K562 (cell line): ENCODE measurements around the gene ARID5B. TPM values are rescaled to one million over a fixed set of nuclear protein-coding genes. Genes with fewer than 3 reads are reported as not detected.
A peak's percentile ranks its signal among the peaks of the same experiment; 100 is the strongest.

Experiments
- BRD9 ChIP-seq: fragments of 450-650 bp; IDR thresholded peaks from 2 replicates; pipeline ENCODE4 v1.6.1; 2018; ENCODE audit warnings: low read depth; ENCODE audit not compliant: partially characterized antibody
- CEBPB ChIP-seq: fragments of 450-650 bp; IDR thresholded peaks from 2 replicates; pipeline ENCODE4 v1.6.1; 2016; ENCODE audit warnings: missing genetic modification characterization, missing compliant biosample characterization
- EHMT2 ChIP-seq: fragments of 450-650 bp; IDR thresholded peaks from 2 replicates; pipeline ENCODE4 v1.6.1; 2018; ENCODE audit warnings: antibody characterized with exemption
- EP400 ChIP-seq: fragments of 450-650 bp; IDR thresholded peaks from 2 replicates; pipeline ENCODE4 v1.6.1; 2017; ENCODE audit warnings: antibody characterized with exemption, mild to moderate bottlenecking, moderate library complexity
- PHTF2 ChIP-seq: fragments of 250-450 bp; sonication (Bioruptor Pico); IDR thresholded peaks from 2 replicates; pipeline ENCODE4 v1.5.0; 2021; ENCODE audit warnings: mild to moderate bottlenecking
- PURB ChIP-seq: sonication (generic); formaldehyde crosslinking; IDR thresholded peaks from 2 replicates; pipeline ENCODE4 v1.9.0; 2021; ENCODE audit warnings: low read depth, mild to moderate bottlenecking, missing genetic modification reagents
- SMARCA4 ChIP-seq: fragments of 450-650 bp; IDR thresholded peaks from 2 replicates; pipeline ENCODE4 v1.6.1; 2016
- ZNF316 ChIP-seq: fragments of 450-650 bp; IDR thresholded peaks from 2 replicates; pipeline ENCODE4 v1.6.1; 2016
- polyA plus RNA-seq, 8 experiments: library from polyadenylated mRNA; depleted of rRNA in 4 of 8; stranded (reverse) in 5 of 8; unstranded in 3 of 8; fragments of >200 nt; fragmentation: Nextera tagmentation in 2 of 8; fragmentation: Illumina TruSeq in 1 of 8; extraction: Ambion mirVana in 2 of 8; extraction: Trizol in 1 of 8; gene quantifications; 2 replicates each; pipeline versions ENCODE4 v1.2.1 to v1.2.3, GENCODE V29; 2011 to 2014; ENCODE audit warnings: inconsistent platforms in 1 of 8, missing spikeins in 1 of 8
- total RNA-seq, 7 experiments: library from RNA; depleted of rRNA in 6 of 7; stranded (reverse); fragments of >200 nt in 6 of 7; fragmentation: Illumina TruSeq in 2 of 7; extraction: Trizol in 2 of 7; gene quantifications; 2 replicates each; pipeline versions ENCODE4 v1.2.1 to v1.2.3, GENCODE V29; 2011 to 2021; ENCODE audit warnings: low replicate concordance in 1 of 7
- TF ChIP-seq, protein P1 (sequence below), 3 experiments: fragments of 200-800 bp in 1 of 3; sonication (Bioruptor generic) in 1 of 3; sonication (generic) in 1 of 3; formaldehyde crosslinking in 1 of 3; IDR thresholded peaks; 2 replicates each; pipeline versions ENCODE4 v1.6.1 to v1.8.0; 2016 to 2022; ENCODE audit warnings: mild to moderate bottlenecking in 2 of 3, missing compliant biosample characterization in 2 of 3, missing genetic modification characterization in 2 of 3, missing genetic modification reagents in 1 of 3
- TF ChIP-seq, protein P2 (sequence below): fragments of 450-650 bp; IDR thresholded peaks from 2 replicates; pipeline ENCODE4 v1.6.1; 2016; ENCODE audit warnings: borderline replicate concordance
- TF ChIP-seq, protein P3 (sequence below): fragments of 450-650 bp; conservative IDR thresholded peaks from 2 replicates; pipeline ENCODE4 v1.6.1; 2016; ENCODE audit warnings: missing genetic modification characterization, low read depth, mild to moderate bottlenecking, control low read depth, missing compliant biosample characterization
- TF ChIP-seq, protein P4 (sequence below): sonication (generic); formaldehyde crosslinking; IDR thresholded peaks from 2 replicates; pipeline ENCODE4 v1.8.1; 2023; ENCODE audit warnings: missing genetic modification reagents, mild to moderate bottlenecking, borderline replicate concordance

Gene ARID5B
- total and polyA plus RNA-seq, 9 of the 15 experiments (the other 6 are each of a cell fraction or from before 2014, with no cell fraction given), result 0.48 to 1.6 (median 0.80) TPM

DNA sequence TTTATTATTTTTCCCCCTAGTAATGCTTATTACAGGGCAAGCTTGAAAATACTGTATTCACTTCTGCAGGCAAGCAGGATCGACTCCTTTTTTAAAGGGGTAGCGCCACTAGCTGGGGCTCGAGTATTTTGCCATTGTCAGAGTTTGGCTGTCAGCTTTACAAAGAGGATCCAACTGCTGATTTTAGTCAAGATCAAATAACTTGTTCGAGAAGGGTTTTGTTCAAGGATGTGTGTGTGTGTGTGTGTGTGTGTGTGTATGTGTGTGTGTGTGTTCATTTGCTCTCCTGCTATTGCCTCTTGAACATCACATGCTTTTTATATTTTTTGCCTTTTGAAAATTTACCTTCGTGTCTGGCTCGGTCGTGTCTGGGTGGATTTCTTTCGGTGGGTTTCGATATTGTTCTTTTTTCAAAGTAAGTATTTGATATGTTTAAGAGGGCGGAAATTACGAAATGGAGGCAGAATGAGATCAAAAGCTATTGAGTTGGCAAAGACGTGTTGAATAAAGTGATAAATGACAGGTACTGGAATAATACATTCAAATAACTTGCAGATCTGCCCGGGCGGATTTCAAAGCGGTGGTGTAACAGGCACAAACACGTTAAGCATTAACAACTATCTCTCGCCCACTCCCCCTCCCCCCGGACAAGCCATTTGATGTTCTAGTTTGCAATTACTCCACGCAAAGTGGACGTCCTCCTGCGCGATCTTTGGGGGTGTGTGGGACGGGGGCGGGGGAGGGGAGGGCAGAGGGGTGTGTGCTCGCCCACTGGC lies 1.1 kb downstream of the ARID5B start (continued):
- TF ChIP-seq EP400, result peak; percentile 32; the same call in 1 of the 2 replicates
- TF ChIP-seq, protein P1, sequence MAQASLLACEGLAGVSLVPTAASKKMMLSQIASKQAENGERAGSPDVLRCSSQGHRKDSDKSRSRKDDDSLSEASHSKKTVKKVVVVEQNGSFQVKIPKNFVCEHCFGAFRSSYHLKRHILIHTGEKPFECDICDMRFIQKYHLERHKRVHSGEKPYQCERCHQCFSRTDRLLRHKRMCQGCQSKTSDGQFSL (CRISPR knock-in tag; IDR thresholded peaks at IDR 0.05), result 0 out of 2 replicates have a peak, but pooled peaks have one; percentile 50
- TF ChIP-seq, protein P1 (tag; IDR thresholded peaks at IDR 0.05), result no peak
- no peak for TF ChIP-seq PURB
- TF ChIP-seq SMARCA4, result peak; percentile 74
- peak; percentile 82 for TF ChIP-seq BRD9
- peak; percentile 45; the same call in 1 of the 2 replicates for TF ChIP-seq CEBPB
- TF ChIP-seq, protein P2, sequence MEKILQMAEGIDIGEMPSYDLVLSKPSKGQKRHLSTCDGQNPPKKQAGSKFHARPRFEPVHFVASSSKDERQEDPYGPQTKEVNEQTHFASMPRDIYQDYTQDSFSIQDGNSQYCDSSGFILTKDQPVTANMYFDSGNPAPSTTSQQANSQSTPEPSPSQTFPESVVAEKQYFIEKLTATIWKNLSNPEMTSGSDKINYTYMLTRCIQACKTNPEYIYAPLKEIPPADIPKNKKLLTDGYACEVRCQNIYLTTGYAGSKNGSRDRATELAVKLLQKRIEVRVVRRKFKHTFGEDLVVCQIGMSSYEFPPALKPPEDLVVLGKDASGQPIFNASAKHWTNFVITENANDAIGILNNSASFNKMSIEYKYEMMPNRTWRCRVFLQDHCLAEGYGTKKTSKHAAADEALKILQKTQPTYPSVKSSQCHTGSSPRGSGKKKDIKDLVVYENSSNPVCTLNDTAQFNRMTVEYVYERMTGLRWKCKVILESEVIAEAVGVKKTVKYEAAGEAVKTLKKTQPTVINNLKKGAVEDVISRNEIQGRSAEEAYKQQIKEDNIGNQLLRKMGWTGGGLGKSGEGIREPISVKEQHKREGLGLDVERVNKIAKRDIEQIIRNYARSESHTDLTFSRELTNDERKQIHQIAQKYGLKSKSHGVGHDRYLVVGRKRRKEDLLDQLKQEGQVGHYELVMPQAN, result peak; percentile 33; the same call in 1 of the 2 replicates
- TF ChIP-seq, protein P3, sequence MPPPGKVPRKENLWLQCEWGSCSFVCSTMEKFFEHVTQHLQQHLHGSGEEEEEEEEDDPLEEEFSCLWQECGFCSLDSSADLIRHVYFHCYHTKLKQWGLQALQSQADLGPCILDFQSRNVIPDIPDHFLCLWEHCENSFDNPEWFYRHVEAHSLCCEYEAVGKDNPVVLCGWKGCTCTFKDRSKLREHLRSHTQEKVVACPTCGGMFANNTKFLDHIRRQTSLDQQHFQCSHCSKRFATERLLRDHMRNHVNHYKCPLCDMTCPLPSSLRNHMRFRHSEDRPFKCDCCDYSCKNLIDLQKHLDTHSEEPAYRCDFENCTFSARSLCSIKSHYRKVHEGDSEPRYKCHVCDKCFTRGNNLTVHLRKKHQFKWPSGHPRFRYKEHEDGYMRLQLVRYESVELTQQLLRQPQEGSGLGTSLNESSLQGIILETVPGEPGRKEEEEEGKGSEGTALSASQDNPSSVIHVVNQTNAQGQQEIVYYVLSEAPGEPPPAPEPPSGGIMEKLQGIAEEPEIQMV (tag), result no peak
- peak; percentile 30; the same call in 1 of the 2 replicates for TF ChIP-seq ZNF316
- peak; percentile 31; the same call in 1 of the 2 replicates for TF ChIP-seq EHMT2
- no peak for TF ChIP-seq PHTF2 (CRISPR knock-in tag)
- TF ChIP-seq, protein P4, sequence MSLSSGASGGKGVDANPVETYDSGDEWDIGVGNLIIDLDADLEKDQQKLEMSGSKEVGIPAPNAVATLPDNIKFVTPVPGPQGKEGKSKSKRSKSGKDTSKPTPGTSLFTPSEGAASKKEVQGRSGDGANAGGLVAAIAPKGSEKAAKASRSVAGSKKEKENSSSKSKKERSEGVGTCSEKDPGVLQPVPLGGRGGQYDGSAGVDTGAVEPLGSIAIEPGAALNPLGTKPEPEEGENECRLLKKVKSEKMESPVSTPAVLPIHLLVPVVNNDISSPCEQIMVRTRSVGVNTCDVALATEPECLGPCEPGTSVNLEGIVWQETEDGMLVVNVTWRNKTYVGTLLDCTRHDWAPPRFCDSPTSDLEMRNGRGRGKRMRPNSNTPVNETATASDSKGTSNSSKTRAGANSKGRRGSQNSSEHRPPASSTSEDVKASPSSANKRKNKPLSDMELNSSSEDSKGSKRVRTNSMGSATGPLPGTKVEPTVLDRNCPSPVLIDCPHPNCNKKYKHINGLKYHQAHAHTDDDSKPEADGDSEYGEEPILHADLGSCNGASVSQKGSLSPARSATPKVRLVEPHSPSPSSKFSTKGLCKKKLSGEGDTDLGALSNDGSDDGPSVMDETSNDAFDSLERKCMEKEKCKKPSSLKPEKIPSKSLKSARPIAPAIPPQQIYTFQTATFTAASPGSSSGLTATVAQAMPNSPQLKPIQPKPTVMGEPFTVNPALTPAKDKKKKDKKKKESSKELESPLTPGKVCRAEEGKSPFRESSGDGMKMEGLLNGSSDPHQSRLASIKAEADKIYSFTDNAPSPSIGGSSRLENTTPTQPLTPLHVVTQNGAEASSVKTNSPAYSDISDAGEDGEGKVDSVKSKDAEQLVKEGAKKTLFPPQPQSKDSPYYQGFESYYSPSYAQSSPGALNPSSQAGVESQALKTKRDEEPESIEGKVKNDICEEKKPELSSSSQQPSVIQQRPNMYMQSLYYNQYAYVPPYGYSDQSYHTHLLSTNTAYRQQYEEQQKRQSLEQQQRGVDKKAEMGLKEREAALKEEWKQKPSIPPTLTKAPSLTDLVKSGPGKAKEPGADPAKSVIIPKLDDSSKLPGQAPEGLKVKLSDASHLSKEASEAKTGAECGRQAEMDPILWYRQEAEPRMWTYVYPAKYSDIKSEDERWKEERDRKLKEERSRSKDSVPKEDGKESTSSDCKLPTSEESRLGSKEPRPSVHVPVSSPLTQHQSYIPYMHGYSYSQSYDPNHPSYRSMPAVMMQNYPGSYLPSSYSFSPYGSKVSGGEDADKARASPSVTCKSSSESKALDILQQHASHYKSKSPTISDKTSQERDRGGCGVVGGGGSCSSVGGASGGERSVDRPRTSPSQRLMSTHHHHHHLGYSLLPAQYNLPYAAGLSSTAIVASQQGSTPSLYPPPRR (CRISPR knock-in tag), result 0 out of 2 replicates have a peak, but pooled peaks have one; percentile 46
- TF ChIP-seq, all 486 proteins: peak for 76
